ENCODE data around the gene IRX5. TPM values are rescaled to one million over a fixed set of nuclear protein-coding genes. Genes with fewer than 3 reads are reported as not detected.

IRX5 gene
- total RNA-seq, result 0.33 and 0.43 TPM in 2 replicates

DNA sequence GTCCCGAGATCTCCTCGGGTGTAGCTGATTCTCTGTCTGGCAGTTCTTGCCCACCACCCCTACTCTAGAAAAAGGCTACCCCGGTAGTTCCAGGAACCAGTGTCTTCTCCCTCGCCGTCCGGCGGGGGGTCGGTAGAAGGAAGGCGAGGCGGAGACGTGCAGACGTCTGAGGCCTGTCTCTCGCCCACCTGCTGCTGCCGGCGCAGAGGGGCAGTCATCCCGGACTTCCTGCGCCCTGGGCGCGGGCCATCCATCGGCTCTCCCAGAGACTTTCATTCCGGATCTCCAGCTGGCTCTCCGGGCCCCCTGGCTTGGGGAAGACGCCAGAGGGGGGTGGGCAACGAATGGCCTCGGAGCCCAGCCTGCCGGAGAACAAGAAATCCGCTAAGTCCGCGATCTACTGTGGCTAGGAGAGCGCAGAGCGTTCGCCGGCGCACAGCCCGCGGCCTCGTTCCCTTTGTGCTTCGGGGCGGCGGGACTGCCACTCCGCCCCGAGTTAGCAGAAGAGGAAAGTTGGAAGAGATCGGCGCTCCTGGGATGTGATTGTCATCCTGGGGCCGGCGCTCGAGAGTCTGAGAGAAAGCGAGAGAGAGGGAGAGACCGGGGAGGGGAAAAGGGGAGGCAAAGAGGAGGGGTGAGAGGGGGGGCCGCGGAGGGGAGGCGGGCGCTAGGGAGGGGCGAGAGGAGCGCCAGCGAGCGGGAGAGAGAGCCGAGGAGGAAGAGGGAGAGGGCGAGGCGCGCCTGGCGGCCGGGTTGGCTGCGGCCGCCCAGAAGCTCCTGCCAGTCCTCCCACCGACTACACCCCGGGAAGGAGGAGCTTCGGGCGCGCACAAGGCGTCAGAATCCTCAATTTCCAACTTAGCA, at the start of gene IRX5:
IRX5 (plus strand) TSS at position 861 of the 864 bp plus-strand sequence. CDS start 334 bp downstream, outside the sequence.

